K562 (cell line): Measurements from ENCODE around the gene CDKN2AIP. TPM values are rescaled to one million over a fixed set of nuclear protein-coding genes. Genes with fewer than 3 reads are reported as not detected.

Experiments used
- ARHGAP35 ChIP-seq: fragments of 450-650 bp; IDR thresholded peaks from 2 replicates; pipeline ENCODE4 v1.6.1; 2018; ENCODE audit not compliant: partially characterized antibody
- ARID1B ChIP-seq: fragments of 450-650 bp; IDR thresholded peaks from 2 replicates; pipeline ENCODE4 v1.6.1; 2016; ENCODE audit warnings: antibody characterized with exemption, mild to moderate bottlenecking, inconsistent platforms
- CC2D1A ChIP-seq: fragments of 450-650 bp; IDR thresholded peaks from 2 replicates; pipeline ENCODE4 v1.6.1; 2017; ENCODE audit warnings: mild to moderate bottlenecking
- CTCFL ChIP-seq: IDR thresholded peaks from 2 replicates; pipeline ENCODE4 v1.6.1; 2011; ENCODE audit warnings: borderline replicate concordance, low read depth, mild to moderate bottlenecking, moderate library complexity, low read length; ENCODE audit not compliant: insufficient read depth, poor library complexity, severe bottlenecking
- DIDO1 ChIP-seq: fragments of 450-650 bp; IDR thresholded peaks from 2 replicates; pipeline ENCODE4 v1.6.1; 2016; ENCODE audit warnings: low read depth, missing biosample characterization, missing genetic modification characterization
- EP300 ChIP-seq: IDR thresholded peaks from 2 replicates; pipeline ENCODE4 v1.6.1; 2012; ENCODE audit warnings: low read length, improper control_type of control experiment
- FOXJ3 ChIP-seq: sonication (generic); formaldehyde crosslinking; IDR thresholded peaks from 2 replicates; pipeline ENCODE4 v1.4.0; 2020; ENCODE audit warnings: mild to moderate bottlenecking, missing genetic modification reagents
- GATA2 ChIP-seq: sonication (generic); formaldehyde crosslinking; IDR thresholded peaks from 2 replicates; pipeline ENCODE4 v1.4.0; 2020; ENCODE audit warnings: mild to moderate bottlenecking, missing genetic modification reagents
- HDGF ChIP-seq: fragments of 450-650 bp; IDR thresholded peaks from 2 replicates; pipeline ENCODE4 v1.6.1; 2016
- HOMEZ ChIP-seq: fragments of 250-450 bp; sonication (Bioruptor Pico); IDR thresholded peaks from 2 replicates; pipeline ENCODE4 v1.4.0; 2020; ENCODE audit warnings: mild to moderate bottlenecking, moderate library complexity
- KDM1A ChIP-seq, 2 experiments: fragments of 450-650 bp; IDR thresholded peaks; 2 replicates each; pipeline ENCODE4 v1.6.1; 2016; ENCODE audit warnings: mild to moderate bottlenecking in 2 of 2
- MAFK ChIP-seq: IDR thresholded peaks from 2 replicates; pipeline ENCODE4 v1.6.1; 2011; ENCODE audit warnings: low read length, improper control_type of control experiment
- MNT ChIP-seq, 2 experiments: fragments of 450-650 bp; conservative IDR thresholded peaks; 2 replicates each; pipeline ENCODE4 v1.6.1; 2017; ENCODE audit warnings: mild to moderate bottlenecking in 2 of 2, moderate library complexity in 2 of 2
- PTRF ChIP-seq: fragments of 450-650 bp; IDR thresholded peaks from 2 replicates; pipeline ENCODE4 v1.6.1; 2016; ENCODE audit warnings: mild to moderate bottlenecking, missing genetic modification characterization, missing compliant biosample characterization
- RAD21 ChIP-seq, 2 experiments: fragments of 250-450 bp in 1 of 2; fragments of 450-650 bp in 1 of 2; sonication (Bioruptor Pico) in 1 of 2; formaldehyde crosslinking in 1 of 2; IDR thresholded peaks in 1 of 2; conservative IDR thresholded peaks in 1 of 2; 2 replicates each; pipeline versions ENCODE4 v1.4.0 to v1.8.0; 2020 to 2022; ENCODE audit warnings: mild to moderate bottlenecking in 2 of 2, moderate library complexity in 1 of 2
- RBM15 ChIP-seq: fragments of 200-400 bp; formaldehyde crosslinking; IDR thresholded peaks from 2 replicates; pipeline ENCODE4 v1.6.1; 2018; ENCODE audit warnings: mild to moderate bottlenecking, low read length, moderate library complexity; ENCODE audit not compliant: insufficient read depth
- SMC3 ChIP-seq: conservative IDR thresholded peaks from 2 replicates; pipeline ENCODE4 v1.6.1; 2011; ENCODE audit warnings: low read depth, low read length, improper control_type of control experiment; ENCODE audit not compliant: insufficient read depth
- SUPT5H ChIP-seq: fragments of 450-650 bp; IDR thresholded peaks from 2 replicates; pipeline ENCODE4 v1.6.1; 2016
- TAF1 ChIP-seq: IDR thresholded peaks from 2 replicates; pipeline ENCODE4 v1.6.1; 2011; ENCODE audit warnings: mild to moderate bottlenecking, low read length, moderate library complexity; ENCODE audit not compliant: insufficient read depth, control insufficient read depth, severe bottlenecking; ENCODE audit errors: extremely low read depth
- YBX1 ChIP-seq: fragments of 450-650 bp; IDR thresholded peaks from 2 replicates; pipeline ENCODE4 v1.7.1; 2016; ENCODE audit warnings: mild to moderate bottlenecking
- ZNF217 ChIP-seq: sonication (generic); formaldehyde crosslinking; IDR thresholded peaks from 2 replicates; pipeline ENCODE4 v1.8.0; 2022; ENCODE audit warnings: mild to moderate bottlenecking, missing genetic modification reagents
- ZNF324 ChIP-seq: fragments of 250-450 bp; sonication (Bioruptor Pico); IDR thresholded peaks from 2 replicates; pipeline ENCODE4 v1.4.0; 2020; ENCODE audit warnings: mild to moderate bottlenecking
- ZNF384 ChIP-seq: IDR thresholded peaks from 2 replicates; pipeline ENCODE4 v1.6.1; 2012; ENCODE audit warnings: low read depth, low read length, improper control_type of control experiment
- ZNF655 ChIP-seq: fragments of 250-450 bp; sonication (Bioruptor Pico); IDR thresholded peaks from 2 replicates; pipeline ENCODE4 v1.5.0; 2021
- polyA plus RNA-seq, 8 experiments: library from polyadenylated mRNA; depleted of rRNA in 4 of 8; stranded (reverse) in 5 of 8; unstranded in 3 of 8; fragments of >200 nt; fragmentation: Nextera tagmentation in 2 of 8; fragmentation: Illumina TruSeq in 1 of 8; extraction: Ambion mirVana in 2 of 8; extraction: Trizol in 1 of 8; gene quantifications; 2 replicates each; pipeline versions ENCODE4 v1.2.1 to v1.2.3, GENCODE V29; 2011 to 2014; ENCODE audit warnings: inconsistent platforms in 1 of 8, missing spikeins in 1 of 8
- total RNA-seq, 7 experiments: library from RNA; depleted of rRNA in 6 of 7; stranded (reverse); fragments of >200 nt in 6 of 7; fragmentation: Illumina TruSeq in 2 of 7; extraction: Trizol in 2 of 7; gene quantifications; 2 replicates each; pipeline versions ENCODE4 v1.2.1 to v1.2.3, GENCODE V29; 2011 to 2021; ENCODE audit warnings: low replicate concordance in 1 of 7

Gene CDKN2AIP
- total and polyA plus RNA-seq, 9 of the 15 experiments (the other 6 are each of a cell fraction or from before 2014, with no cell fraction given): 5.9 to 22.0 (median 19.7) TPM

- TF ChIP-seq ZNF655 (CRISPR knock-in tag) (no peak), SUPT5H (no peak), TAF1 (no peak), KDM1A (IDR thresholded peaks at IDR 0.05) (no peak), EP300 (no peak), RAD21 (CRISPR knock-in tag; conservative IDR thresholded peaks at IDR 0.05 in 1 of 2, IDR thresholded peaks at IDR 0.05 in 1 of 2) (peak; percentile 84), MAFK (no peak), FOXJ3 (CRISPR knock-in tag) (no peak), MNT (conservative IDR thresholded peaks at IDR 0.05) (peak in 1 of 2 experiments; percentile 28; a peak in 1 of 4 replicates), HOMEZ (CRISPR knock-in tag) (no peak), HDGF (no peak), YBX1 (no peak), PTRF (no peak), CTCFL (no peak), RBM15 (no peak), SMC3 (peak; percentile 88), ZNF217 (CRISPR knock-in tag) (no peak), ARHGAP35 (no peak), CC2D1A (peak; percentile 71), GATA2 (no peak), ZNF324 (no peak), ZNF384 (no peak), DIDO1 (no peak), ARID1B (no peak)
These were observed 27.7 kb downstream of the CDKN2AIP start (continued) for GRCh38 chr4:183471946-183472708.
